Left kidney (tissue), 2 donors: ENCODE measurements around the gene SPRR2D. TPM values are rescaled to one million over a fixed set of nuclear protein-coding genes. Genes with fewer than 3 reads are reported as not detected.
"Not testable (repeated sequence)": the region's sequence is repeated elsewhere in the genome, so short reads cannot be mapped to it uniquely, and the experiment has no call there.

Experiments
- DNase-seq: peaks from one replicate; pipeline ENCODE4 v3.0.0-alpha.2; 2013
- polyA plus RNA-seq: library from polyadenylated mRNA; unstranded; fragments of 120-200 nt; gene quantifications from one replicate; pipeline ENCODE4 v1.2.1, GENCODE V29; 2013; ENCODE audit not compliant: insufficient read length

The SPRR2D gene
- polyA plus RNA-seq, 1 donor, result not detected

GRCh38 chr1:153011235-153011758, 29.6 kb downstream of the SPRR2D start:
- DNase-seq, result not testable (repeated sequence)

GRCh38 chr1:153001382-153001781, 39.5 kb downstream of the SPRR2D start, which contains the start of gene SPRR3:
TSS of gene SPRR3 (plus strand) at chr1:153001749. CDS start at chr1:153003021, 1,272 bp downstream.
- DNase-seq, result no peak

- no peak for DNase-seq
Observed at GRCh38 chr1:153000294-153000693, 40.6 kb downstream of the SPRR2D start.

- DNase-seq, result no peak
Observed at GRCh38 chr1:152999818-153000217, 41.1 kb downstream of the SPRR2D start.

GRCh38 chr1:152998476-152998875, 42.4 kb downstream of the SPRR2D start:
- no peak for DNase-seq

- DNase-seq, result no peak
Observed at GRCh38 chr1:152997901-152998300, 43.0 kb downstream of the SPRR2D start.

- DNase-seq, result no peak
Observed at GRCh38 chr1:152996633-152997400, 44.1 kb downstream of the SPRR2D start.

GRCh38 chr1:152995842-152996241, 45.1 kb downstream of the SPRR2D start:
- DNase-seq, result no peak

- DNase-seq, result no peak
Observed at GRCh38 chr1:152993186-152993585, 47.7 kb downstream of the SPRR2D start.

Other genes starting within 250 kb of the SPRR2D start
- not detected for gene LCE1D, start 244.4 kb downstream of the SPRR2D start, polyA plus RNA-seq
- not detected for gene LCE1C, start 234.5 kb downstream of the SPRR2D start, polyA plus RNA-seq
- not detected for gene LCE1B, start 229.1 kb downstream of the SPRR2D start, polyA plus RNA-seq
- gene LCE1A, start 213.6 kb downstream of the SPRR2D start, polyA plus RNA-seq, result not detected
- not detected for gene LCE6A, start 198.3 kb downstream of the SPRR2D start, polyA plus RNA-seq
- not detected for gene LCE7A, start 181.1 kb downstream of the SPRR2D start, polyA plus RNA-seq
- not detected for gene SMCP, start 162.8 kb downstream of the SPRR2D start, polyA plus RNA-seq
- 0.23 TPM for gene IVL, start 132.6 kb downstream of the SPRR2D start, polyA plus RNA-seq
- gene SPRR5, start 93.9 kb downstream of the SPRR2D start, polyA plus RNA-seq, result not detected
- gene SPRR4, start 70.5 kb downstream of the SPRR2D start, polyA plus RNA-seq, result not detected
- not detected for gene SPRR1A, start 57.0 kb downstream of the SPRR2D start, polyA plus RNA-seq
- gene SPRR3, start 39.4 kb downstream of the SPRR2D start, polyA plus RNA-seq, result not detected
- gene SPRR1B, start 9.9 kb downstream of the SPRR2D start, polyA plus RNA-seq, result not detected
- gene SPRR2A, start 16.4 kb upstream of the SPRR2D start, polyA plus RNA-seq, result not detected
- not detected for gene SPRR2B, start 30.5 kb upstream of the SPRR2D start, polyA plus RNA-seq
- gene SPRR2E, start 53.4 kb upstream of the SPRR2D start, polyA plus RNA-seq, result not detected
- not detected for gene SPRR2F, start 72.4 kb upstream of the SPRR2D start, polyA plus RNA-seq
- gene SPRR2G, start 109.8 kb upstream of the SPRR2D start, polyA plus RNA-seq, result not detected
- not detected for gene LELP1, start 162.3 kb upstream of the SPRR2D start, polyA plus RNA-seq
- not detected for gene PRR9, start 176.5 kb upstream of the SPRR2D start, polyA plus RNA-seq
- not detected for gene LORICRIN, start 218.6 kb upstream of the SPRR2D start, polyA plus RNA-seq